Activated CD8-positive, alpha-beta memory T cell treated with anti-CD3 and anti-CD28 coated beads for 1 hour (primary cell): ENCODE measurements around the gene NECTIN1.

Experiments
- DNase-seq, 2 donors: peaks; one replicate each; pipeline ENCODE4 v3.0.0-alpha.2; 2020; ENCODE audit warnings: low read depth in 1 of 2; ENCODE audit errors: extremely low read depth in 1 of 2

Gene NECTIN1

DNA sequence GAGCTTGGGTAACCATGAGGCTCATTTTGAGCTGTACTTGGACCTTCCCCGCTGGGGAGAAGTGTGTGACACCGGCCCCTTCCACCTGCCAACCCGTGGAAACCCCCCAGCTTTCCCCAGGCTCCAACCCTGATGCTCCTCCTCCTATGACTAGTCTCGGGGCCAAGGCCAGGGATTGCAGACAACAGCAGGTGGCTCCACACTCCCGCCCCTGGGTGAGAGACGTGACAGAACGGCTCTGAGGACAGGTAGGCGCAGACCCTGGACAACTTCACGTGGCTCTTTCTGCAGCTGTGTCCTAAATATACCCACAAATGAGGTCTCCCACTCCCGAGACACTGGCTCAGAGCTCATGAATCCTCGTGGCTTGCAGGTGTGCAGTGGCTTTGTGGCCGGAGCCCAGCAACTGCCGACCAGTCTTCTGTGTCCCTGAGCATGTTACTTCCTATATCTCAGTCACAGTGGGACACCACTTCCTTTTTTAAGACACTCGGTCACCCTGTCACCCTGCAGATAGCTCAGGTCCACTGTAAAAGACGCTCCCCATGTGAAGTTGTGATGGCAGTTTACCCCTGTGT lies 55.2 kb downstream of the NECTIN1 start:
- no peak for DNase-seq

GRCh38 chr11:119673052-119673758 lies 55.8 kb downstream of the NECTIN1 start:
- DNase-seq, result no peak

DNA sequence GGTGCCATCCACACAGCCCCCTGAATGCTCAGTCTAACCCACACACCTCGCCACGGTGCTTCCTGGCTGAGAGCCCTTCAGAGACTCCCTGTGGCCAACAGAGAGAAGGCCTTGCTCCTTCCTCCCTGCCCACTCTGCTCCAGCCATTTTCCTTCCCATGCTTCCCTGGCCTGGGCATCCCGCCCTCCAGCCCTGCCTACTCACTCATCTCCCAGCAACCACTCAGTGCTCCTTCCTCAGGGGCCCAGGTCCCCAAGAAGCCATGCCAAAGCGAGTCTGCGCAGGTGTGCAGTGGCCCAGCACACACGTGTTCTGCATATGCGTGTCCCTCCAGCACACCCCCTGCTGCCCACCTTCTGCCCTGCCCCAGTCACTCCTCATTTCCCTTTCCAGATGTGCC lies 56.4 kb downstream of the NECTIN1 start:
- no peak for DNase-seq

GRCh38 chr11:119671561-119672015 lies 57.4 kb downstream of the NECTIN1 start:
- DNase-seq, result no peak

GRCh38 chr11:119671051-119671450 lies 57.9 kb downstream of the NECTIN1 start:
- no peak for DNase-seq

DNA sequence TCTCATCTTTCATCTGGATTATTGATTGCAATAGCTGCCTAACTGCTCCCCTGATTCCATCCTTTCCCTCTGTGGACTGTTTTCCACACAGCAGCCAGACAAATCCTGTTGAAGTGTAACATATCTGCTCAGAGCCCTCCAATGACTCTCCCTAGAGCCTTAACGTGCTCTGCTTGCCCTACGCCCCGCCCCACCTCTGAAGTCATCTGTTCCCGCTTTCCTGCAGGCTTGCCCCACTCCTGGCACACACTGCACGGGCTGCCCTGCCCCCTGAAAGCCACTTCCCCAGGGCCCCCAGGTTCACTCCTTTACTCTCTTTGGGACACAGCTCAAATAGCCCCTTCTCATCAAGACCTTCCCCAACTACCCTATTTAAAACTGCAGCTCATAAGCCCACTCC lies 59.5 kb downstream of the NECTIN1 start:
- DNase-seq, result no peak

- no peak for DNase-seq
Observed at GRCh38 chr11:119668676-119669075, 60.3 kb downstream of the NECTIN1 start.

DNA sequence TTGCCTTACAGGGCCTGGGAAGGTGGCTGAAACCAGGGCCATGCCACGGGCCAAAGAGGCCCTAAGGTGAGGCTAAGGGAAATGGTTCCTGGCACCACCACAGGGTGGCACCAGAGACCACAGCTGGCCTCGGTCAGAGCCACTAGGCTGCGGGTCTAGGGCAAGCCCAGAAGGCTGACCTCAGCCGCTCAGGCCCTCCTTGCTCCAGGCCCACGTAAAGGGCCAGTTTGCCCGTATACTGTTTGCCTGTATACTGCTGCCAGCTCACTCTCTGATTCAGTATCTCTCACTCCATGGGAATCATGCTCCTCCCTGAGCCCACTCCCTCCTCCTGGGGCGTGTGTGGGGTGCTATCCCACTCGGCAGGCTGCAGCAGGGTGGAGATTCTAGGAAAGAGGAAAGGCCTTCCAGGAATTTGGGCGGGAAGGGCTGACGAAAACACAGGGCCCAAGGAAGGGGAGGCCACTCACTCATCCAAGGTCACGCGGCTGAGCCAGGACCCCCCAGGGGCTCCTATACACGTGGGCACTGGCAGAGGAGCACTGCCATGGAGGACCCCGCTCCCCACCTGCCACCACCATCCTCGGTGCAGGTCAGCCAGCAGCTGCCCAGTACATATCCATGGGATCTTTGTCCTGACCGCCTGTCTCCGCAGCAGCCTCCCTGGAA lies 62.4 kb downstream of the NECTIN1 start:
- peak; percentile 11 to 44 for DNase-seq

GRCh38 chr11:119666061-119666460 lies 62.9 kb downstream of the NECTIN1 start:
- no peak for DNase-seq

DNA sequence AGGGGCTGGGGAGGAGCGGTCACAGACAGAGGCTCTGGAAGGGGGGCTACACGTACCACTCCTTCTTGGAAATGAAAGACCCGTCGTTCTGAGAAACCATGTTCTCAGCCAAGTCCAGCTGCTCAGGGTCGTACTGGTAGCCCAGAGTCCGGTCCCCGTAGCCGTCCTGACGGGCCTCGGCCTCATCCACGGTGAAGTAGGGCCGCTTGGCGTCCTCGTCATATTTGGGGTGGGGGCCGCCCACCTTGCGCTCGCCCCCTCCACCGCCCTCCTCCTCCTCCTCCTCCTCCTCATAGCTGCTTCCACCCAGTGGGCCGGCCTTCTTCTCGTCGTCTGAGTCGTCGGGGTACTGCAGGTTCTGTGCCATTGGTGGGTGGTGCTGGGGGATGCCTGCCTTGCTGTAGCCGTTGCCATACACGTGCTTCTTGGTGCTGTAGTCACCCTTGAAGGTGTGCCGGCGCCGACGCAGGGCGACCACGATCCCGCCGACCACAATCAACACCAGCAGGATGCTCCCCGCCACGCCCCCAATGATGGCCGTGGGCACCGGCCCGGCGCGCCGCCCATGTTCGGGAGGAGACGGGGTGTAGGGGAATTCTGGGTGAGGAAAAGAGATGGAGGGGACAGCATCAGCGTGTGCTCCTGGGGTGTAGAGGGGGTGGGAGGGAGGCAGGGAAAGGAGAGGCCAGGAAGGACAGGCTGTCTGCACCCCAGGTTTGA lies 64.1 kb downstream of the NECTIN1 start:
- DNase-seq, result no peak

- DNase-seq, result no peak
Observed at GRCh38 chr11:119664063-119664572, 64.9 kb downstream of the NECTIN1 start.

DNA sequence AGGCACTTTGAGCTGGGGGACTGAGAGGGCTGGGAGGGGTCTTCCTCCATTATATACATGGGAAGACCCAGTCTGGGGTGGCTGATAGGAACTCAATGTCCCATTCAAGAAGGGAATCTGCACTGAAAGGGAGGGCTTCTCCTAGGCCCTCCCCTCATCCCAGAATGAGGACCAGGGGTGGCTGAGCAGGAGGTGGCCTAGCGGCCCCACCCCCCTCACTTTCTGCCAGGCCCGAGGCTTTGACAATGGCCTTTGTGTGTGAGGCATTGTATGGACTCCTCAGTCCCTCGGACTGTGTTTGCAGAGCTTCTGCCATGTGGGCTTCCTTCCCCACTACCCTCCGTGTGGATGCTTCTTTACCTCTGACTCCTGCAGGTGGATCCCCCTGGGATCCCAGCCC lies 65.7 kb downstream of the NECTIN1 start:
- DNase-seq, result no peak

DNA sequence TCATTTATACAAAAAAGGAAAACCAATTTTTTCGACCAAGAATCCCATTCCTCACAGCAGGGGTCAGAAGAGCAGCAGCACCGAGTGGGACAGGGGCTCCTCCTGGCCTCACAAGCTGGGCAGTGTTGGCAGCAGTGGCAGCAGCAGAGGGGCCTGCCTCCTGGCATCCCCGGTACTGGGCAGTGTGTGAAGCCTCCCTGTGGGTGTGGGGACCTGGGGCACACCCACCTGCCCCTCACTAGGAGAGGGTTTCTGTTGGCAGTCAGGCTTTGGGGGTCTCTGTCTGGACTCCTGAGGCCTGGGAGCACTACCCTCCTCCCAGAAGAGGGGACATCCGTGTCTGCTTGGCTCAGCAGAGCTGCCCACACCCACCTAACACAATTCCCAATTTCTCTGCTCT lies 67.8 kb downstream of the NECTIN1 start:
- DNase-seq, result no peak

DNA sequence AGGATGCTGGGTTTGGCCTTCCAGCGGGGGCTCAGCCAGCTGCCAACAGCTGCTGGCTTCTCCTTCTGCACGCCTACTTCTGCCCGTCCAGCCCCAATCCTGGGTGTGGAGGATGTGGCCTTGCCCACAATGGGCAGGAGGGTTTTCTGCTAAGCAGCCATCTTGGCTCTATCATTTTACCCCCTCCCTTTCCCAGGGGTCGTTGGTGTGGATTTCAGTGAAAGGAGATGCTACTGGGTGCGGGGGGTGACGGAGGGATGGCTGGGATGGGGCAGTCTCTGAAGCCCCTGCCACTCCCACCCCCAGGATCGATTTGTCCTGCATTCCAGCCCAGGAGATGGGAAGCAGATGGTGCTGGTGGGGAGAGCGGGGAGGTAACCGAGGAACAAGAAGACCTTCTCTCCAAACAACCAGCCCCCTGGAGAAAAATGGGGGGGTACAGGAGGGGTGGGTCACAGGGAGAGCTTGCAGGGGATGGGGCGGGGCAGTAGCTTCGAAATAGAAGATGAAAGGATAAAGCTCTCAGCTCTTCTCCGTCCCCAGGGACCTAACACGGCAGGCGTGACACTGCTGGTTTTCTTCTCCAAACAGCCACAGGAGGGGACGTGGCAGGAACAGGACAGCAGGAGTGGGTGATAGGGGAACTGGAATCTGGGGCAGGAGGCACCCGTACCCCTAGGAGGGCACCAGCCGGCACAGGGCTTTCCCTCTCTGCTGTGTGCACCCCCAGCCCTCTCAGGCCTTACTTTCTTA lies 68.9 kb downstream of the NECTIN1 start:
- DNase-seq, result no peak

GRCh38 chr11:119652907-119653659 lies 75.9 kb downstream of the NECTIN1 start:
- DNase-seq, result no peak

DNA sequence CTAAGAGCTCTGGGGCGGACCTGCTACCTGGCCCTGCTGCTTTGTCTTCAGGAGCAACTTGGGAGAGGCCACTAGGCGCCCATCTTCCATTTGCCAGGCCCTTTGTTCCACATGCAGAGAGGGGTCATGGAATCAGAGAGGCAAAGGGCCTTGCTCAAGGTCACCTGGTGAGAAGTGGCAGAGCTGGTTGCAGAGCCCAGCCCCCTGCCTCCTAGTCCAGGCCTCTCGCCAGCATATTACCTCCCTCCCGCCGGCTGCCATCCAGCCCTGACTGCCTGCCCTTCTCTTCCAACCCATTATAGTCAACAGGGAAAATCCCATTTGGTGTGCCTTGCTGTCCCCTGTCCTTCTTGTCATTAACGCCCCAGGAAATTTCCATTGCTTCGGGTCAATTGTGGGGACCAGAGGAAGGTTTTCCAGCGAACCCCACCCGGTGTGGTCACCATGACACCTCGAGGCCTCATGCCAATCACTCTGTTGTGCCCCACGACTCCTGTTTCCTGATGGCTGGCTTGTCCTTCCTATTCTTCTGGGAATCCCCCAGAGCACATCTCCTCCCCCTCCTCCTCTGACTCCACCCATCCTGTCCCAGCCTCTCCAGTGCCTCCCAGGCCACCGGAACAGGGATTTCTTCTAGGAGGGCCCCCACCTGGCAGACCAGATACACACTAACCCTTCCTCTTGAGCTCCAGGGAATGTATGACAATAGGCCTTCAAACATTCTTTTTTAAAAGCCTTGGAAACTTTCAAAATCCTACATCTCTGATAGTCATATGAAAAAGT lies 77.0 kb downstream of the NECTIN1 start:
- DNase-seq, result no peak

DNA sequence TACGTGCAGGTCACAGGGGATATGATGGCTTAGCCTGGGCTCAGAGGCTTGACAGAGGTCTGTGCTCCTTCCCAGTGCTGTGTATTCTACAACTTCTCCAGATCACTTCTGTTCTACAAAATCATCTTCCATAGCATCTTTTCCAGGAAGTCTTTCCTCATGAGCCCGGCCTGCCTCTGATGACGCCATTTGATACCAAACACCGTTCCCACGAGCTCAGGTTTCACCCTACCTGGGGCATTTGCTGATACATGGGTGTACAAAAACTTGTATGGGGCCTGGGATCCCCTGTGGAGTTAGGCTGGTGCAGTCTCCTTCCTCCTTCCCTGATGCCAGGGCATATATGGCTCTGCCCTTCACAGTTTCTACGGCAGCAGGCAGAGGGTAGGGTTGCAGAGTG lies 78.7 kb downstream of the NECTIN1 start:
- DNase-seq, result no peak

DNA sequence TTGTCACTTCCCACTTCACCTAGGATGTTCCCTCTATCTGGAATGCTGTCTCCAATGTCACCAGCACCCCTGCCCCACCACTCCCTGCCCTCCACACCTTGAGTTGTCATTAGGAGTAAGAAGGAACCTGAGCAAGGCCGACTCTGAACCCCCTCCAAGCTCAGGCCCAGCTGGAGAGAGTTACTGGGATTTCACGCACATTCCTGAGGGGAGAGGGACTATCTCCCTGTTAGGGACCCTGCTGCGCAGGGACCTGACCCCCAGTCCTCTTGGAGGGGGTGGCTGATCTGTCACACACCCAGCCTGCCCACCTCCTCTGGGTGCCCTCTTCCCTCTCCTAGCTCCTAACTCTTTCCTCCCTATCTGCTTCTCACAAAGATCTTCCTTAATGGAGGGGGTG lies 81.7 kb downstream of the NECTIN1 start:
- DNase-seq, result no peak

- DNase-seq, result no peak
Observed at GRCh38 chr11:119645018-119645417, 84.0 kb downstream of the NECTIN1 start.
